OCI-LY7 (cell line): ENCODE measurements around the gene LSAMP. TPM values are rescaled to one million over a fixed set of nuclear protein-coding genes. Genes with fewer than 3 reads are reported as not detected.

Experiments used
- BruUV-seq: library from RNA; stranded (reverse); fragments of 400-500 nt; replicated peaks from 2 replicates; lab custom pipeline; 2021; lab: Mats Ljungman, UMichigan
- CTCF ChIA-PET: fragments of 300-600 bp; sonication (Branson Sonifier 250); formaldehyde crosslinking; loops from one replicate; lab custom pipeline; 2022; ENCODE audit warnings: antibody characterized with exemption; ENCODE audit not compliant: unreplicated experiment; lab: Charles Lee
- POLR2A ChIA-PET: fragments of 300-600 bp; sonication (Branson Sonifier 250); formaldehyde crosslinking; loops from one replicate; lab custom pipeline; 2022; ENCODE audit warnings: antibody characterized with exemption; lab: Charles Lee
- DNase-seq: peaks from one replicate; pipeline ENCODE4 v3.0.0-alpha.2; 2015; ENCODE audit warnings: low spot score
- H2AFZ ChIP-seq: fragments of 200-600 bp; sonication (generic), shearing (Covaris generic); 2 replicates; pipeline ENCODE4 v1.6.1; 2014; ENCODE audit warnings: mild to moderate bottlenecking, antibody characterized with exemption, low read length, moderate library complexity
- H3K27ac ChIP-seq: fragments of 200-600 bp; sonication (generic); 2 replicates; pipeline ENCODE4 v1.5.1; 2014; ENCODE audit warnings: mixed run types, low read depth, mild to moderate bottlenecking, moderate library complexity, low read length, inconsistent platforms; ENCODE audit not compliant: poor library complexity, severe bottlenecking
- H3K36me3 ChIP-seq: fragments of 200-600 bp; sonication (generic); 2 replicates; pipeline ENCODE4 v1.6.1; 2014; ENCODE audit warnings: mild to moderate bottlenecking, antibody characterized with exemption, low read length, moderate library complexity, mixed read lengths; ENCODE audit not compliant: insufficient read depth
- H3K4me1 ChIP-seq: fragments of 200-600 bp; sonication (generic); 2 replicates; pipeline ENCODE4 v1.5.1; 2014; ENCODE audit warnings: mild to moderate bottlenecking, low read length; ENCODE audit not compliant: insufficient read depth, poor library complexity, severe bottlenecking
- H3K4me2 ChIP-seq: fragments of 200-600 bp; sonication (generic); 2 replicates; pipeline ENCODE4 v1.6.1; 2014; ENCODE audit warnings: mild to moderate bottlenecking, low read length
- H3K4me3 ChIP-seq: fragments of 200-600 bp; sonication (generic); 2 replicates; pipeline ENCODE4 v1.5.1; 2014; ENCODE audit warnings: mild to moderate bottlenecking, low read depth, low read length; ENCODE audit not compliant: poor library complexity, severe bottlenecking
- H3K79me2 ChIP-seq: fragments of 200-600 bp; sonication (generic); 2 replicates; pipeline ENCODE4 v1.6.1; 2016; ENCODE audit warnings: low read depth, mild to moderate bottlenecking, low read length, moderate library complexity, mixed read lengths; ENCODE audit not compliant: insufficient read depth
- H3K9me2 ChIP-seq: fragments of 200-600 bp; sonication (generic); 2 replicates; pipeline ENCODE4 v1.6.1; 2016; ENCODE audit warnings: mild to moderate bottlenecking, low read length, mixed read lengths; ENCODE audit not compliant: insufficient read depth
- H3K9me3 ChIP-seq: fragments of 200-600 bp; sonication (generic); 2 replicates; pipeline ENCODE4 v1.6.1; 2014; ENCODE audit warnings: mild to moderate bottlenecking, mixed run types, low read length, mixed read lengths
- H4K20me1 ChIP-seq: fragments of 200-600 bp; sonication (generic); 2 replicates; pipeline ENCODE4 v1.6.1; 2014; ENCODE audit warnings: mild to moderate bottlenecking, antibody characterized with exemption, low read length, moderate library complexity, mixed read lengths; ENCODE audit not compliant: insufficient read depth
- EZH2phosphoT487 ChIP-seq: fragments of 200-600 bp; sonication (generic); IDR thresholded peaks from 2 replicates; pipeline ENCODE4 v1.6.1; 2018; ENCODE audit warnings: low read depth, borderline replicate concordance, mild to moderate bottlenecking, mixed run types, antibody characterized with exemption, low read length, moderate library complexity, mixed read lengths
- intact Hi-C: fragments of 100-400 bp; cut with micrococcal nuclease; formaldehyde crosslinking; loops from one replicate; pipeline ENCODE4 v1.10.0; 2022; ENCODE audit not compliant: unreplicated experiment
- total RNA-seq, 2 experiments: library from RNA; depleted of rRNA in 1 of 2; stranded (reverse); fragments of >200 nt in 1 of 2; shearing (Covaris generic) in 1 of 2; gene quantifications; 2 replicates each; pipeline ENCODE4 v1.2.3, GENCODE V29; 2014 to 2022
- TF ChIP-seq, protein P1 (sequence below): fragments of 200-600 bp; sonication (generic); conservative IDR thresholded peaks from 2 replicates; pipeline ENCODE4 v1.5.1; 2014; ENCODE audit warnings: mild to moderate bottlenecking, antibody characterized with exemption, low read length, moderate library complexity, mixed read lengths

LSAMP gene
- total RNA-seq, 2 experiments from 2014 or later: 1.4 TPM; not detected in 1

DNA sequence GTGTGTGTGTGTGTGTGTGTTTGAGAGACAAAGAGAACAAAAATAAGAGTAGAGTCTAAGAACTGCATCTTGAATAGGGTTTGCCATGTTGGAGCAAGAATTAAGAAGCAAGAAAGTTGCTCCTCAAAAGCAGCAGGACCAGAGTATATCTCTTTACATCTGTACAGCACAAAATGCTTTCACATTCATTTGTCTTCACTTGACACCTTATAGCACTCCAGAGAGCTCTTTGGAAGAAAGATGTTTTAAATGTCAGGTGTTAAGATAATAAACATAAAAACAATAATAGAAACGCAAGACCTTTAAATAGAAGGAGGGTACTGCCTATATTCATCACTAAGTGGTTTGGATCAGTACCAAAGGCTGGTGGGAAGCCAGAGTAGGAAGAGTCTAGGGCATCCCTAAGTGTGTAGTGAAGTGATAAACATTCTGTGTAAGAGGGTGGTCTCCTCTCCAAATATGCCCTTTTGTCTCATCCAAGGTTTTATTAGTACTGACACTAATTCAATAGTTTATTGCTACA lies 19.1 kb upstream of the LSAMP start:
- POLR2A ChIA-PET: no interaction called here

DNA sequence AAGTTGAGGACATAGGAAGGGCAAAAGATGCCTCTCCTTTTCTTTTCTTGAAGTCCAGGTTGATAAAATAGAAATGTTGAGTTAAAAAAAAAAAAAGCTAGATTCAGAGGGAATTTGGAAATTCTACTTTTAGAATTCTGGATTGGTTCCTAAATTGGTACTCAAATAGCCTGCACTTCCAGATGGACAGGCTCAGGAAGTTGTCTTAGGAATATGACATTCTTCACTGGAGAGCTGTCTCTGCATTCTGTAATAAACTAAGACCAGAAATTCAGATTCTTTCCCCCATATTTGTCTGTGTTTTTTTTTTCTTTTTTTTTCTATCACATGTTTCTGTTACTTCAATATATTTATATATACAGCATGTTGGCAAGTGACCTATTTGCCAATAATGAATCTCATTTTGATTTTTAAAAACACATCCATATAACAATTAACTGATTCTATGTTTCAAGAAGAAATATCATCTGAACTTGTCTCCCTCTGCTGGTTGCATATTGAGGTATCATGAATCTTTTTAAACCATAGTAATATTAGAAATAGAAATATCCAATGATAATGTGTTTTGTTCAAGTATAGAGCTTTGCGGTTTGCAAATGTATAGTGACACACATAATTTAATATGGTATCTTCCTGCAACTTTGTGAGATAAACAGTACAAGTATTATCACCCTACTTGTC lies 8.5 kb upstream of the LSAMP start:
- intact Hi-C loops: no loop called here
- no peaks in the 10 kb centered on the region for H3K4me1 ChIP-seq
- no peak overlapping the region for H3K4me2 ChIP-seq
- DNase-seq: no peak
- H3K9me2 ChIP-seq: no peaks in the 10 kb centered on the region
- H3K36me3 ChIP-seq: no peaks in the 10 kb centered on the region
- no peak for TF ChIP-seq EZH2phosphoT487
- TF ChIP-seq, protein P1, sequence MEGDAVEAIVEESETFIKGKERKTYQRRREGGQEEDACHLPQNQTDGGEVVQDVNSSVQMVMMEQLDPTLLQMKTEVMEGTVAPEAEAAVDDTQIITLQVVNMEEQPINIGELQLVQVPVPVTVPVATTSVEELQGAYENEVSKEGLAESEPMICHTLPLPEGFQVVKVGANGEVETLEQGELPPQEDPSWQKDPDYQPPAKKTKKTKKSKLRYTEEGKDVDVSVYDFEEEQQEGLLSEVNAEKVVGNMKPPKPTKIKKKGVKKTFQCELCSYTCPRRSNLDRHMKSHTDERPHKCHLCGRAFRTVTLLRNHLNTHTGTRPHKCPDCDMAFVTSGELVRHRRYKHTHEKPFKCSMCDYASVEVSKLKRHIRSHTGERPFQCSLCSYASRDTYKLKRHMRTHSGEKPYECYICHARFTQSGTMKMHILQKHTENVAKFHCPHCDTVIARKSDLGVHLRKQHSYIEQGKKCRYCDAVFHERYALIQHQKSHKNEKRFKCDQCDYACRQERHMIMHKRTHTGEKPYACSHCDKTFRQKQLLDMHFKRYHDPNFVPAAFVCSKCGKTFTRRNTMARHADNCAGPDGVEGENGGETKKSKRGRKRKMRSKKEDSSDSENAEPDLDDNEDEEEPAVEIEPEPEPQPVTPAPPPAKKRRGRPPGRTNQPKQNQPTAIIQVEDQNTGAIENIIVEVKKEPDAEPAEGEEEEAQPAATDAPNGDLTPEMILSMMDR: peak; percentile 47
- no peak overlapping the region for H3K4me3 ChIP-seq
- no peaks in the 10 kb centered on the region for H4K20me1 ChIP-seq
- BruUV-seq: no TSS peak
- no peak overlapping the region for H2AFZ ChIP-seq
- ChIA-PET POLR2A (interaction anchor here (0.7 to 1.2 kb wide), 2 partner anchors 156 to 1227 kb away, joined by 3 read pairs; no protein-coding TSS in a partner anchor), CTCF (no interaction called here)
- H3K79me2 ChIP-seq: no peaks in the 10 kb centered on the region
- H3K9me3 ChIP-seq: no peaks in the 10 kb centered on the region
- H3K27ac ChIP-seq: no peak overlapping the region

More for the DNA sequence above, 19.1 kb upstream of the LSAMP start:
- H4K20me1 ChIP-seq: no peaks in the 10 kb centered on the region
- CTCF ChIA-PET: no interaction called here
- no peaks in the 10 kb centered on the region for H3K79me2 ChIP-seq
- no peaks in the 10 kb centered on the region for H3K9me3 ChIP-seq
- no peak overlapping the region for H3K27ac ChIP-seq
- intact Hi-C loops: no loop called here
- no peaks in the 10 kb centered on the region for H3K36me3 ChIP-seq
- TF ChIP-seq EZH2phosphoT487: no peak
- TF ChIP-seq, protein P1: no peak
- no peak overlapping the region for H2AFZ ChIP-seq
- H3K4me1 ChIP-seq: no peaks in the 10 kb centered on the region
- BruUV-seq: no TSS peak
- DNase-seq: no peak
- H3K4me2 ChIP-seq: no peak overlapping the region
- no peak overlapping the region for H3K4me3 ChIP-seq
- H3K9me2 ChIP-seq: no peaks in the 10 kb centered on the region
